HG03342 (cell line): Measurements from ENCODE around the gene HAS3.
"Not testable (repeated sequence)": the region's sequence is repeated elsewhere in the genome, so short reads cannot be mapped to it uniquely, and the experiment has no call there.

Source experiments
- ATAC-seq: cut with Tn5 transposase; IDR thresholded peaks from one replicate; pipeline ENCODE4 v1.9.1; 2021; ENCODE audit warnings: mild to moderate bottlenecking, moderate library complexity; ENCODE audit not compliant: unreplicated experiment

The HAS3 gene

GRCh38 chr16:69141014-69141413, 35.6 kb downstream of the HAS3 start:
- ATAC-seq, result no peak

GRCh38 chr16:69141936-69142335, 36.5 kb downstream of the HAS3 start:
- no peak for ATAC-seq

DNA sequence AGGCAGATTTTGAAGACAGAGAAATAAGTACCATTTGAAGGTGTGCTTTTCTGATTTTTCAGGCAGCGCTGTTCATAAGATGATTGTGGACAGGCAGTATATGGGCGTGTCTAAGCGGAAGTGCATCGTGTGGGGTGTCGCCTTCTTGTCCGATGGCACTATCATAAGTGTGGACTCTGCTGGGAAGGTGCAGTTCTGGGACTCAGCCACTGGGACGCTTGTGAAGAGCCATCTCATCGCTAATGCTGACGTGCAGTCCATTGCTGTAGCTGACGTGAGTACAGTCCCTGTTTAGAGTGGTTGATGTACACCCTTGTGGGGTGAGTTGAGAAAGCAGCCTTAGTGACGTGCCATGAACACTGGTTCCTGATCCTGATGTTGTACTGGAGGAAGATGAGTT, 37.7 kb downstream of the HAS3 start:
- ATAC-seq, result no peak

GRCh38 chr16:69145658-69146057, 40.2 kb downstream of the HAS3 start:
- no peak for ATAC-seq

DNA sequence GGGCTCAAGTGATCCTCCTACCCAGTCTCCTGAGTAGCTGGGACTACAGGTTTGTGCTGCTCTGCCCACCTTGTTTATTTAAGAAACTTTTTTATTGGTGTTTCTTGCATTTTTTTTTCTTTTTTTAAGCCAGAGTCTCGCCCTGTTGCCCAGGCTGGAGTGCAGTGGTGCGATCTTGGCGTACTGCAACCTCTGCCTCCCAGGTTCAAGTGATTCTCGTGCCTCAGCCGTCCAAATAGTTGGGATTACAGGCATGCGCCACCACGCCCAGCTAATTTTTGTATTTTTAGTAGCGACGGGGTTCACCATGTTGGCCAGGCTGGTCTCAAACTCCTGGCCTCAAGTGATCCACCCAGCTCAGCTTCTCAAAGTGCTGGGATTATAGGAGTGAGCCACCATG, 44.2 kb downstream of the HAS3 start:
- ATAC-seq, result not testable (repeated sequence)

DNA sequence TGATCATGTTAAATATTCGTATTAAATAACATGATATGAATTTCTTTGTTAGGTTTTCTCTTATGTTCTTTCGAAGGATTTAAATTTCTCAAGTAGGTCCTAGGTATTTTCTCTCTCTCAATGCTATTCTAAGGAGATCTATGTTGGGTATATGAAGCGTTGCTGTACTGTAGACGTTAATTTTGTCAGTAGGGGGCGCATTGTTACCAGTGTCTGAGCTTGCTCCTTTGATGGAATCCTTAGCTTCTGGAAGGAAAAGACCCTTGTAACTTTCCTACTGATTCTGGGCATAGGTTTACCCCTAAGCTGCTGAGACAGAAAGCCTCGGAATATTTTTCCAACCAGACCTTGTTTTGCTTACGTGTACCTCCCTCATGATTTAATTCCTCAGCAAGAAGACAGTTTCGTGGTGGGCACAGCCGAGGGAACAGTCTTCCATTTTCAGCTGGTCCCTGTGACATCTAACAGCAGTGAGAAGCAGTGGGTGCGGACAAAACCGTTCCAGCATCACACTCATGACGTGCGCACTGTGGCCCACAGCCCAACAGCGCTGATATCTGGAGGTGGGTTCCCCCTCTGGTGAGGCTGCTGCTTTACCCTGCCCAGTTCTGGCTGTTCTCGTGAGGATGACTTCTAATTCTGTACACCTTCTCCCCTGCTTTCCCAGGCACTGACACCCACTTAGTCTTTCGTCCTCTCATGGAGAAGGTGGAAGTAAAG, 44.9 kb downstream of the HAS3 start:
- no peak for ATAC-seq

GRCh38 chr16:69157196-69157595, 51.7 kb downstream of the HAS3 start:
- ATAC-seq, result no peak

DNA sequence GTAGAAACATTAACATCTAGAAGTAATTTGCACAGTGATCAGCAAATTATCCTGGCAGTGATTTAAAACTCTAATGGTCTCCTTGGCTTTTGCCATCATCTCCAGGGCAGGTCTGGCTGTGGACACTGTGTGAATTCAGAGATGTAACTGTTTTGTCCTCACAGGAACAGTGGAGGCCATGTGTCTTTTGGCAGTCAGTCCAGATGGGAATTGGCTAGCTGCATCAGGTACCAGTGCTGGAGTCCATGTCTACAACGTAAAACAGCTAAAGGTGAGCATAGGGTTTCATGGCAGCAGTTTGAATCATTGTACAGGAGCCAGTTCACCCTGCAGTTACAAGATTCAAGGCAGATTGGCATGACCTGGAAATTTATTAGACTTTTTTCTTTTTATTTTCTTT, 54.7 kb downstream of the HAS3 start:
- no peak for ATAC-seq

DNA sequence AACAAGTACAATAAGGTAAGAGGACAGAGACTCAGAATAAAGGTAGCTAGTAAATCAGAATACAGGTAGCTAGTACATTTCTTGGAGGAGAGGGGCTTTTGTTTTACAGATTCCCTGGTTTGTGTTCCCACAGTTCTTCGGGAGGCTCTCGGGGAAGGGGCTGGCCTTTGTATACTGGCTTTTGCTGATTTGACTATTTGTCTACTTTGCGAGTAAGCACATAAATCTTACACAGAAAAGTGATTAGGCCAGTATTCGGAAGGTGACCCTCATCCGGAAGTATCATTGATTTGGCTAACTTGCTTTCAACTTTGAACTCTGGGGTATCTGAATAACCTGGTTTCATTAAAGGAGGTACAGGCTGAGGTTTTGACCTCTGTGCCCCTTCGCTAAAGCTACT, 60.1 kb downstream of the HAS3 start:
- no peak for ATAC-seq

DNA sequence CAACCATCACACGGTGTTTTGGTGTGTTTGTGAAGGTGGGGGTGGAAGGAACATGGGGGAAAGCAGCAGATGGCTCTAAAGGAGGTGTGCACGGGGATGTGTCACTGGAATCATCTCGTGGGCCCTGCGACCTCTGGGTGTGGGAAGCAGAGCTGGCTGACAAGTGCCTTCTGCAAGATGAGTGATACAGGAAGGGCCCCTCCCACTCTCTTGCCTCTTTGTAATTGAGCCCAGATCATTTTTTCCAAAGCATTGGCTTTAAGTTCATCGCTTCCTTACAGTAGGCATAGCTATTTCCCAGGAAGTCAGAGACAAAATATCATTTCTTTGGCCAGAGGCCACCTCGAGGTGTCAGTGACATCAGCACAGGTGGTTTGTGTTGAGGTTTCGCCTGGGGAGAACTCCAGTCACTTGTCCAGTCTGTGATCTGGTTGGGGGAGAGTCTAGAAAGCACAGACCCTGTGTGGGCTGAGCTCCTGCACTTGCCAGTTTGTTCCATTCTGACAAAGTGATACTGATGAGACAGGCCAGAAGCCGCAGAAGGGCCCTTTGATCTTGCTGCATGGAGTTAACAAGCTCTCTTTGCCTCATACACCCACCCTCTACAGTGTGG, 60.9 kb downstream of the HAS3 start:
- no peak for ATAC-seq

- ATAC-seq, result no peak
Observed at GRCh38 chr16:69166946-69167930, 61.8 kb downstream of the HAS3 start.
